Hindlimb muscle (tissue), 1 donor: ENCODE measurements around the gene TRIM28. TPM values are rescaled to one million over a fixed set of nuclear protein-coding genes. Genes with fewer than 3 reads are reported as not detected.
"Not testable (repeated sequence)": the region's sequence is repeated elsewhere in the genome, so short reads cannot be mapped to it uniquely, and the experiment has no call there.

Source experiments
- DNase-seq: peaks from one replicate; pipeline ENCODE4 v3.0.0-alpha.2; 2013
- polyA plus RNA-seq: library from polyadenylated mRNA; unstranded; fragments of 120-200 nt; gene quantifications from one replicate; pipeline ENCODE4 v1.2.1, GENCODE V29; 2013; ENCODE audit not compliant: insufficient read length

TRIM28 gene
- polyA plus RNA-seq, 1 donor: 357 TPM

DNA sequence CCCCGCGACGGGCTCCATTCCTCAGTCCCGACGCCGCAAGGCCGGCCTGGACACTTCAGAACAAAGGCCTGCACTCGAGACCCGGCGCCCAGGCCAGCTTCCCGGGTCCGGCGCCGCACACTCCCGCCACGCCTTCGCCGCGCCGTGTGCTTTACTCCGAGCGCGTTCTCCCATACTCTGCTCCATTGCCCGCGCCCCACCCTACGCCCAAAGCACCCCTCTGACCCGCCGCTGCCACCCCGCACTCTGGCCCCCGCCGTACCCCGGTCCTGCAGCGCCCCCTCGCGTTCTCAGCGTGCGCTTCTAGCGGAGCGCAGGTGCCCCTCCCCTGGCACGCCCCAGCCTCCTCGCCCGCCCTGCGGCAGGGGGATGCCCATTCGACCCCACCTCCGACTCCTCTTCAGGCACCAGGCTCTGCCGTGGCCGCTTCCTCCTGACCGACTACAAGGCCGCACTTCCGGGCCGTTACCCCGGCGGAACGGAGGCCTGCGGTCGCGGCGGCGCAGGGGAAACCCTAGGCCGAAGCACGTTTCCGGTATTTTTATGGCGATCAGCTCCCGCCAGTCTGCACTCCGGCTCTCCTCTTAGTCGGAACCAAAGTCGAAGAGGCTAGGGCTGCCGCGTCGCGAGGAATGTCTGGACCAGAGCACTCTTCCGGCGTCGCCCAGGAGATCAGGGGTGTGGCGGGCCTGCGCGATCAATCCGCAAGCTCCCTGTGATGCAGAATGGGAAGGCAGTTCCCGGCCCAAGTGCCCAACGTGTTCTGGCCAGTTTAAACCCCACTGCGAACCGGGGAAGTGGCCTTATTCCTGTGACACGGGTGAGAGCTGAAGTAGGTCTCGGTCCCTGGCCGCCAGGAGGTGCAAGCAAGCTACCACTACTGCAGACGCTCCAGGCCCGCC, 24.3 kb upstream of the TRIM28 start, which contains the start of gene ZBTB45:
Gene ZBTB45, minus strand, starts transcription at position 456 of the 902 bp plus-strand sequence. CDS start 2,137 bp downstream, outside the sequence.
- peak; percentile 93 for DNase-seq

DNA sequence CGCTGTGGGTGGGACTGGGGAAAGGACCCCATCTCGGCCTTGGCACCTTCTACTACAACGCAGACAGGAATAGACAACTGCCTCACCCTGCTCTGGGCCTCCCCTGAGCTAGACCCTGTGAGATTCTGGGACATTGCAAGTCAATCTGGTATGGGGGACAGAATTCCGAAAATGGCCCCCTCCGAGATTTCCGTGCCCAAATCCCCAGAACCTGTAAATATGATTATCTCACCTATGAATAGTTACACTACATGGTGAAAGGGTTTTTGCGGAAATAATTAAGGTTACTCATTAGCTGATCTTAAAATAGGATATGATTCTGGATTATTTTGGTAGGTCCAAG, 23.6 kb upstream of the TRIM28 start:
- no peak for DNase-seq

DNA sequence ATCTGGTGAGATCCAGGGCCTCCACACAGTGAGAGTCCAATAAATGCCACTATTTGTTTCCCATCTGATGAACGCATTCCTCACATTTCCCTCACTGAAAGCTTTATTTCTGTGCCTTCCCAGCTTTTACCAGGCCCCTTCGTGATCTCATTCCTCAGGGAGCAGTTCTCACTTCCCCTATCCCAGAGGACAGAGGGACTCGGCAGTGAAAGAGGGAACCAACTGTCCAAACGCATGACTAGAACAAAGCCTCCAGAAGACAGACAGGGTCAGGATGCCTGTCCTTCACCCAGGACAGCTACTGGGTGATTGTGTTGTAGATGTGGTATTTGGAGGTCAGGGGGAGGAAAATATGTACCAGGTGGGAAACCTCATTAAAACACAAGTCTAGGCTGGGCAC, 22.2 kb upstream of the TRIM28 start:
- no peak for DNase-seq

DNA sequence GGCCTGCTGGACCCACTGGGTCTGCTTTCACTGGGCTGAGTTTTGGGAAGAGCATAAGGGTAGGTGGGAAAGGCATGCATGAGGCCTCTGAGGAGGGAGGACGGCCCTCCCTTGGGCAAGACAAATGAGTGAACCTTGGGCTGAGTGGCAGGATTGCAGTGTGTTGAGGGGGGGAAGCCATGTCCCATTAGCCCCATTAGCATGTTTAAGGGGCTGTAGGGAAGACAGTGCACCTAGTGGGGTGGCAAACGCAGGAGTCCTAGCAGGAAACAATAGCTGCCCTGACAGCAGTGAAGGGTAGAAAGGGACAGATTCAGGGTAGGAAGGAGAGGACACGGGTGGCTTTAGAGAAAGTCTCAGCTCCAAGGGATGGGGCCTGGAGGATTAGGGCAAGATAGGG, 21.2 kb upstream of the TRIM28 start:
- DNase-seq: no peak

DNA sequence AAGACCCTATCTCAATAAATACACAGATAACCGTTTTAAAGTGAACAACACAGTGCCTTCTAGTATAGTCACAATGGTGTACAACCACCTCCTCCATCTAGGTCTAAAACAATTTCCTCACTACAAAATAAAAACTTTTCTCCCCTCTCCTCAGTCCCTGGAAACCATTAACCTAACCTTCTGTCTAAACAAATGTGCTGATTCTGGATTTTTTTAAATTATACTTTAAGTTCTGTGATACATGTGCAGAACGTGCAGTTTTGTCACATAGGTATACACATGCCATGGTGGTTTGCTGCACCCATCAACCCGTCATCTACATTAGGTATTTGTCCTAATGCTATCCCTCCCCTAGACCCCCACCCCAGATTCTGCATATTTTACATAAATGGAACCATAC, 14.5 kb upstream of the TRIM28 start:
- no peak for DNase-seq

DNA sequence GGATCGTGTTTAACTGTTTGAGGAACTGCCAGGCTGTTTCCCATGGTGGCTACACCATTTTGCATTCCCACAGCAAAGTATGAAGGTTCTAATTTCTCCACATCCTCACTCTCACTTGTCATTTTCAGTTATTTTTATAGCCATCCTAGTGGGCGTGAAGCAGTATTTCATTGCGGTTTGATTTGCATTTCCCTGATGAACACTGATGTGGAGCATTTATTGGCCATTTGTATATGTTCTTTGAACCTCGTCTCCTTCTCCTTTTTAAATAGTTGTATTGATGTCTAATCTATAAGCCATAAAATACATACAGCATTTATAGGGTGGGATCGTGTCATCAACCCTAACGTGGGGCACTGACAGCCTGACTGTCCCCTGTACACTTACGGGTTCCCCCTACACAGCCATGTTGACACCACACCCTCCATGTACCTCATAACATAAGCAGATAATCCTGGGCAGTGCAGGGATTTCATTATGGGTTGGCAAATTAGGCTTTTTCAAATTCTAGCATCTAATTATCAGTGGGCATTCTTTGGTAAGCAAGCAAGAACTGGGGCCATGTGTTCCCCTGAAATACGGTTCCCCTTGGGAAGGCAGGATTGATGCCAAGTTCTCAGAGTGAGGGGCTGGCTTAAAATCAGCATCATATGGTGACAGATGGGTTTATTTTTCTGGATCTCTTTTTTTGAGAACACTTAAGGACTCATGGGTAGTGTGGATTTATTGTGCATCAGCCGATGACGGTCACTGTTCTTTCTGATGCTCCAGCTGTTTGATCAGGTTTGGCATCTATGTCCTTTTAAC, 12.6 kb upstream of the TRIM28 start:
- no peak for DNase-seq

DNA sequence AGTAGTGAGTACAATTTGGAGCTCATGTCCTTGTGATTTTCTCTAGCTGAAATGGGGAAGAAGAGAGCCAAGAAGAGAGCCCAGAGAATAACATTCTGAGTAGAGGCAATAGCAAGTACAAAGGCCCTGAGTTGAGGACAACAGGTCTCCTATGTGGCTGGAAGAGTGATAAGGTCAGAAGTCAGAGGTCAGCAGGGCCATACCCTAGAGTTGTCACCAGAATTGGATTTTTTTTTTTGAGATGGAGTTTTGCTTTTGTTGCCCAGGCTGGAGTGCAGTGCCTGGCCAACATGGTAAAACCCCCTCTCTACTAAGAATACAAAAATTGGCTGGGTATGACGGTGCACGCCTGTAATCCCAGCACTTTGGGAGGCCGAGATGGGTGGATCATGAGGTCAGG, 8.0 kb upstream of the TRIM28 start:
- DNase-seq: no peak

DNA sequence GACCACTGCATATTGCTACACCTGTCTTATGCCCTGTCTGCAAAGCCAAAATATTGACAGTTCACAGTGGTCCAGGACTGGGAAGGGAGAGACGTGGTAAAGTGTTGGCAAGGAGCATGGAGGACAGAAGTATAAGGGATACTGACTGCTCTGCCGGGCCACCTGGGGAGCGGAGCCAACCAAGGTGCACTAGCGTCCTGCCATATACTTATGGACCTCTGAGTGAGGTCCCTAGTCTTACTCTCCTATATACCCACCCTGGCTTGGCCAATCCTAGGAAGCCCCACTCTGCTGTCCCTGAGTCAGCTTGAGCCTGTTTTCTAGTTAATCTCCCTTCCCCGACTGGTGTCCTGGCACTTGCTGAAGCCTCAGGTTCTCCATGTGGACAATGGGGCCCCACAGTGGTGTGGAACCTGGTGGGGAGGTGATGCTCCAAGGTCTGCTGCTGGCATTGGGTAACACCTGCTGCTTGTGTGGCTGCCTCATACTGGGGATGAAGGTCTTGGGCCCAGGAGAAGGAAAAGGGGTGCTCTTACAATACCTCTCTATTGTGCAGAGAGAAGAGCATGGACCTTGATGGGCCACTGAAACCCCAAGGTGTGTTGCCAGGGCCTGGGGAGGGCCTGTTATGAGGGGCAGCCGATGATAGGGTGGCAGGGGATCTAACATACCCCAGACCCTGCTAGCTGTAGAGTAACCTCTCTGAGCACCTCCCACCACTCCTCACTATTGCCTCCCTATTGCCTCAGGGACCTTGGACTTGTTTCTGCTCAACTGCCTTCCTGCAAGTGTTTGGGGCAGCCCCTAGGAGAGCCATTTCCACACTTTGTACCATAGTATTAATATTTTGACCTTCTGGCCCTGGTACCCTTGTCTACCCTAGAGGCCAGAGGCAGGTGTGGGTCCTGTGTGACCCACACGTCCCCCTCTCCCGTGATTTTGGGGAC, 6.7 kb upstream of the TRIM28 start:
- DNase-seq: no peak

DNA sequence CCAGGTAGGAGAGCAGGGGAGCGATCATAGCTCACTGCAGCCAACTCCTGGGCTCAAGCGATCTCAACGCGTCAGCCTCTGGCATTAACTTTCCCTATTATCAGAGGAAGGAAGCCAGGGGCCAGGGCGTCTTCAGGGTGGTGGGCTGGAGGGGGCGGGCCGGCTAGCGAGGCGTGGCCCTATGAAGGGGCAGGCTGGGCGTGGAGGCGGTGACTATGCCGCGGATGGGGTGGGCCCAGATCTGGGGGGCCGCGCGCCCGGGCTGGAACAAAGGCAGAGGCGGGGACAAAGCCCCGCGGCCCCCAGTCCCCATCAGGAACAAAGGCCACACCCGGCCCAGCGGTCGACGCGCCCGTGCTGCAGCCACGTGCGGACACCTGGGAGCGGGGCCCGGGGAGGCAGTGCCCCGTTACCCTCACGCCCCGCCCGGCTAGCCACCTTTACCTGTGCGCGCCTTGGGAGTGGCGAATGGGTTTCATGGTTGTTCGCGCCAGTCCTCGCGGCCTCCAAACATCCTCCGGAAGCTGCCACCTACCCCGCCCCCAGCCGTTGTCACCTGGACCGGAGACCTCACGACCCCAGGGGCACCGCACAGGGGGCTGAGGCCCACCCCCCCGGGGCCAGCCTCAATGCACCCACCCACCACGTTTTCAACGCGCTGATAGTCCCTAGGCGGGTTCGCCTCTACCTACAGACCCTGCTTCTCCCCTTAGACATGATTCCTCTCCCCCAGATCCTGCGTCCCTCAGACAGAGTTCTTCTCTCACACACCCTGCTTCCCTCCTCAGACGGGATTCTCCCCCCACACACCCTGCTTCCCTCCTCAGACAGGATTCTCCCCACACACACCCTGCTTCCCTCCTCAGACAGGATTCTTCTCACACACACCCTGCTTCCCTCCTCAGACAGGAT, 5.4 kb upstream of the TRIM28 start:
- no peak for DNase-seq

DNA sequence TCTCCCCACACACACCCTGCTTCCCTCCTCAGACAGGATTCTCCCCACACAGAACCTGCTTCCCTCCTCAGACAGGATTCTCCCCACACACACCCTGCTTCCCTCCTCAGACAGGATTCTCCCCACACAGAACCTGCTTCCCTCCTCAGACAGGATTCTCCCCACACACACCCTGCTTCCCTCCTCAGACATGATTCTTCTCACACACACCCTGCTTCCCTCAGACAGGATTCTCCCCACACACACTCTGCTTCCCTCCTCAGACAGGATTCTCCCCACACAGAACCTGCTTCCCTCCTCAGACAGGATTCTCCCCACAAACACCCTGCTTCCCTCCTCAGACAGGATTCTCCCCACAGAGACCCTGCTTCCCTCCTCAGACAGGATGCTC, 4.7 kb upstream of the TRIM28 start:
- DNase-seq: not testable (repeated sequence)

DNA sequence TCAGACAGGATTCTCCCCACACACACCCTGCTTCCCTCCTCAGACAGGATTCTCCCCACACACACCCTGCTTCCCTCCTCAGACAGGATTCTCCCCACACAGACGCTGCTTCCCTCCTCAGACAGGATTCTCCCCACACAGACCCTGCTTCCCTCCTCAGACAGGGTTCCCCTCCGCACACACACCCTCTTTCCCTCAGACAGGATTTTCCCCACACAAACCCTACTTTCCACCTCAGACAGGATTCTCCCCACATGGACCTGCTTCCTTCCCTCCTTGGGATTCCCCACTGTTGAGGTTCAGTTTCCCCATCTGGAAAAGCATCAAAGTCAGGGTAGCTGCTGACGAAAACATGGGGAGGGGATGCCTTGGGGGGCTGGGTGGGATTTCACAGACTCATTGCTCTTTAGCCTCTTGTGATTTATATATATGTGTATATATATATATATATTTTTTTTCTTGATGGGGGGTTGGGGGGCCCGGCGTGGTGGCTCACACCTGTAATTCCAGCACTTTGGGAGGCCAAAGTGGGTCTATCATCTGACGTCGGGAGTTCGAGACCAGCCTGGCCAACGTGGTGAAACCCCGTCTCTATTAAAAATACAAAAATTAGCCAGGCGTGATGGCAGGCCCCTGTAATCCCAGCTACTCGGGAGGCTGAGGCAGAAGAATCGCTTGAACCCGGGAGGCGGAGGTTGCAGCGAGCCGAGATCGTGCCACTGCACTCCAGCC, 1.1 kb upstream of the TRIM28 start:
- DNase-seq: not testable (repeated sequence)

DNA sequence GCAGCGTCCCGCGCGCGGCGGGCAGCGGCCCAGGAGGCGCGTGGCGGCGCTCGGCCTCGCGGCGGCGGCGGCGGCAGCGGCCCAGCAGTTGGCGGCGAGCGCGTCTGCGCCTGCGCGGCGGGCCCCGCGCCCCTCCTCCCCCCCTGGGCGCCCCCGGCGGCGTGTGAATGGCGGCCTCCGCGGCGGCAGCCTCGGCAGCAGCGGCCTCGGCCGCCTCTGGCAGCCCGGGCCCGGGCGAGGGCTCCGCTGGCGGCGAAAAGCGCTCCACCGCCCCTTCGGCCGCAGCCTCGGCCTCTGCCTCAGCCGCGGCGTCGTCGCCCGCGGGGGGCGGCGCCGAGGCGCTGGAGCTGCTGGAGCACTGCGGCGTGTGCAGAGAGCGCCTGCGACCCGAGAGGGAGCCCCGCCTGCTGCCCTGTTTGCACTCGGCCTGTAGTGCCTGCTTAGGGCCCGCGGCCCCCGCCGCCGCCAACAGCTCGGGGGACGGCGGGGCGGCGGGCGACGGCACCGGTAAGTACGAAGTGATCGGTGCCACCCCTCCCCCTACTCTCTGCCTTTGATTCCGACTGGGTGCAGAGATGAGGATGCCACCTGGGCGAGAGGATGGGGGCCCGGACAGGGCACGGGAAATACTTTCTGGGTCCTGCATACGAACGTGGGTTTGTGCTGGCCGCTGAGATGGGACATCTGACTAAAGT, 874 bp downstream of the TRIM28 start:
- DNase-seq: peak; percentile 81

DNA sequence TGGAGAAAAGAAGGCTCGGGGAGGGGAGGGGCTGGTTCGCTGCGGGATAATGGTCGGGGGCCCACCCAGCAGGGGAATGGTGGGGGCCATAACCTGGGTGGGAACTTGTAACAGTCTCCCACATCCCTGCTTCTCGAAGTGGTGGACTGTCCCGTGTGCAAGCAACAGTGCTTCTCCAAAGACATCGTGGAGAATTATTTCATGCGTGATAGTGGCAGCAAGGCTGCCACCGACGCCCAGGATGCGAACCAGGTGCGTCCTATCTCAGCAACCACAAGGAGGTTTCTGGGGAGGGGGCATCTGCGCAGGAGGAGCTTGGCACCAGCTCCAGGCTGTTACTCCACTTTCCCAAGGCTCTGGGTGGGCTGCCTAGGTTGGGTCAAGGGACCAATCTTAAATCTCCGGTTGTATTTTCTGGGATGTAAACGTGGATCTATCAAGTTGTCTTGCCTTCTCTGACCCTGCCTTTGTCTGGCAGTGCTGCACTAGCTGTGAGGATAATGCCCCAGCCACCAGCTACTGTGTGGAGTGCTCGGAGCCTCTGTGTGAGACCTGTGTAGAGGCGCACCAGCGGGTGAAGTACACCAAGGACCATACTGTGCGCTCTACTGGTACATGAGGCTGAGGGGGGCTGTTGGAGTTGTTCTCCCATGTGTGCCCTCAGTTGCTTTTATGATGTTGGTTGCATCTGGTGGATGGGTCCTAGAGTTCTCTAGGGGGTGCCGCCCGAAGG, 1.6 kb downstream of the TRIM28 start:
- no peak for DNase-seq

DNA sequence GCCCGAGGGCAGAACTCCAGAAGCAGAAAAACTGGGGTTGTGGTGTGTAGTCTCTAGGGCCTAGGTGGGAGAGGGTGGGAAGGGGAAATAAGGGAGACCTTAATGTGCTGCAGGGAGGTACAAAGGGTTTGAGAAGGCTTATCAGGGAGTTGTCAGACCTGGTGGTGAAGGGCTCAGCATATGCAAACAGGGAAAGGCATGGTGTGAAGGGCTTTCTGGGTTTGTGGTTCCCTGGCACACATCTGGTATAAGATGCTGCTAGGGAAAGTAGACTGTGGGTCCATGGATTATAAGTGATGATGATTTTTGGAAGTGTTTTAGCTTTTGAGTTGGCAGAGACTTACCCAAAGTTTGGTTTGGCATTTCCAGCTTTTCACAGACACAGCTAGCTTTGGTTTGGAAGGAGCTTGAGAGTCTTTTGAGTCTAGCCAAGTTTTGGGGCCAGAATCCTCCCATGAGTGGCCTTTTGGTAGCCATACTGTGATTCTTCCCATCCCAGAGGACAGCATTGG, 2.2 kb downstream of the TRIM28 start:
- DNase-seq: no peak

DNA sequence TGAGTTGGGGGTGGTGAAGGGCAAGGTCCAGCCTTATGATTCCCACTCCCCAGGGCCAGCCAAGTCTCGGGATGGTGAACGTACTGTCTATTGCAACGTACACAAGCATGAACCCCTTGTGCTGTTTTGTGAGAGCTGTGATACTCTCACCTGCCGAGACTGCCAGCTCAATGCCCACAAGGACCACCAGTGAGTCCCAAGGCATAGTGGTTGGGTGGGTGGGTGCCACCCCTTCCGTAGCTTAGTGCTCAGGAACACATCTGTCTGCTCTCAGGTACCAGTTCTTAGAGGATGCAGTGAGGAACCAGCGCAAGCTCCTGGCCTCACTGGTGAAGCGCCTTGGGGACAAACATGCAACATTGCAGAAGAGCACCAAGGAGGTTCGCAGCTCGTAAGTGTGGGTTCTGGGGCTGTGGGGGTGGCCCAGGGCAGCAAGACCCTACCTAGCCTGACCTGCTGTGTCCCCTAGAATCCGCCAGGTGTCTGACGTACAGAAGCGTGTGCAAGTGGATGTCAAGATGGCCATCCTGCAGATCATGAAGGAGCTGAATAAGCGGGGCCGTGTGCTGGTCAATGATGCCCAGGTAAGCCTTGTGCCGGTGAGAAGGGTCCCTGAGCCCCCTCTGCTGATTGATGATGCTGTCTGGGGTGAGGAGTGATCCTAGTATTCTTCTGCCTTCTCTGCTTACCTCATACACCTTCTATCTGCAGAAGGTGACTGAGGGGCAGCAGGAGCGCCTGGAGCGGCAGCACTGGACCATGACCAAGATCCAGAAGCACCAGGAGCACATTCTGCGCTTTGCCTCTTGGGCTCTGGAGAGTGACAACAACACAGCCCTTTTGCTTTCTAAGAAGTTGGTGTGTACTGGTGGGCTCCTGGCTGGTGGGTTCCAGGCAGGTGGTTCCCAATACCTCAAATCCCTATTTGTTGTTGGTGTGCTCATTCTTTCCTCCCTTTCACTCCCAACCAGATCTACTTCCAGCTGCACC, 3.8 kb downstream of the TRIM28 start:
- no peak for DNase-seq

DNA sequence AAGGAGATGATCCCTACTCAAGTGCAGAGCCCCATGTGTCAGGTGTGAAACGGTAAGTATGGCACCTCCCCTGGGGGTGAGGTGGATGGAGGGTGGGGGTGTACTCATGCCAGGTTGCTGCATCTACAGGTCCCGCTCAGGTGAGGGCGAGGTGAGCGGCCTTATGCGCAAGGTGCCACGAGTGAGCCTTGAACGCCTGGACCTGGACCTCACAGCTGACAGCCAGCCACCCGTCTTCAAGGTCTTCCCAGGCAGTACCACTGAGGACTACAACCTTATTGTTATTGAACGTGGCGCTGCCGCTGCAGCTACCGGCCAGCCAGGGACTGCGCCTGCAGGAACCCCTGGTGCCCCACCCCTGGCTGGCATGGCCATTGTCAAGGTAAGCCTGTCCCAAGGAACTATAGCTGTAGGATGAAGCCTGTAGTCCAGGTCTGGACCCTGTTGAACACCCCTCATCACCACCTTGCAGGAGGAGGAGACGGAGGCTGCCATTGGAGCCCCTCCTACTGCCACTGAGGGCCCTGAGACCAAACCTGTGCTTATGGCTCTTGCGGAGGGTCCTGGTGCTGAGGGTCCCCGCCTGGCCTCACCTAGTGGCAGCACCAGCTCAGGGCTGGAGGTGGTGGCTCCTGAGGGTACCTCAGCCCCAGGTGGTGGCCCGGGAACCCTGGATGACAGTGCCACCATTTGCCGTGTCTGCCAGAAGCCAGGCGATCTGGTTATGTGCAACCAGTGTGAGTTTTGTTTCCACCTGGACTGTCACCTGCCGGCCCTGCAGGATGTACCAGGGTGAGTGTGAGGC, 5.2 kb downstream of the TRIM28 start:
- DNase-seq: no peak
